HCT116 (cell line): ENCODE data around the gene MAPK8. TPM values are rescaled to one million over a fixed set of nuclear protein-coding genes. Genes with fewer than 3 reads are reported as not detected.

Source experiments
- ATAC-seq: fragments of 200-7000 bp; cut with Tn5 transposase; 2 replicates; pipeline ENCODE4 v1.9.1; 2020; ENCODE audit warnings: mild to moderate bottlenecking, moderate library complexity
- BruUV-seq: library from RNA; stranded (reverse); fragments of 400-500 nt; replicated peaks from 2 replicates; lab custom pipeline; 2021; lab: Mats Ljungman, UMichigan
- CTCF ChIA-PET: fragments of 300-600 bp; sonication (Branson Sonifier 250); formaldehyde crosslinking; loops from one replicate; lab custom pipeline; 2021; ENCODE audit warnings: antibody characterized with exemption; lab: Charles Lee
- POLR2A ChIA-PET: fragments of 300-600, 350-600 bp; sonication (Branson Sonifier 250); formaldehyde crosslinking; loops from one replicate; lab custom pipeline; 2021; ENCODE audit warnings: antibody characterized with exemption; lab: Charles Lee
- RAD21 ChIA-PET, 2 experiments: fragments of 300-600 bp; sonication (Branson Sonifier 250); formaldehyde crosslinking; loops; one replicate each; lab custom pipeline; 2023; ENCODE audit warnings: low total read pairs in 2 of 2; ENCODE audit not compliant: uncharacterized antibody in 2 of 2, unreplicated experiment in 2 of 2, low non-redundant PET in 1 of 2; lab: Charles Lee
- DNase-seq: peaks from one replicate; pipeline ENCODE4 v3.0.0-alpha.2; 2010; ENCODE audit warnings: low read depth, low spot score
- H2AFZ ChIP-seq: fragments of 200-600 bp; shearing (Covaris generic), sonication (generic); 2 replicates; pipeline ENCODE4 v1.6.1; 2017; ENCODE audit warnings: low read depth, mixed run types, mixed read lengths, antibody characterized with exemption, low read length; ENCODE audit not compliant: poor library complexity, severe bottlenecking
- H3K27ac ChIP-seq: 2 replicates; pipeline ENCODE4 v1.5.1; 2012; ENCODE audit warnings: low read depth, low read length
- H3K27me3 ChIP-seq: fragments of 200-600 bp; sonication (generic); 2 replicates; pipeline ENCODE4 v1.6.1; 2016; ENCODE audit warnings: mixed run types, low read length, mixed read lengths; ENCODE audit not compliant: insufficient read depth
- H3K36me3 ChIP-seq, 2 experiments: fragments of 200-500 bp in 1 of 2; fragments of 200-600 bp in 1 of 2; sonication (Bioruptor generic) in 1 of 2; sonication (generic) in 1 of 2; 2 replicates each; pipeline versions ENCODE4 v1.5.1 to v1.6.1; 2014 to 2016; ENCODE audit warnings: low read length in 2 of 2, inconsistent platforms in 1 of 2, mixed read lengths in 1 of 2, mixed run types in 1 of 2; ENCODE audit not compliant: insufficient read depth in 2 of 2, control insufficient read depth in 1 of 2
- H3K4me1 ChIP-seq, 2 experiments: fragments of 200-600 bp in 1 of 2; sonication (generic) in 1 of 2; 2 replicates each; pipeline versions ENCODE4 v1.5.1 to v1.6.1; 2012 to 2017; ENCODE audit warnings: low read length in 2 of 2, inconsistent platforms in 1 of 2, mild to moderate bottlenecking in 1 of 2, mixed read lengths in 1 of 2, mixed run types in 1 of 2, moderate library complexity in 1 of 2; ENCODE audit not compliant: insufficient read depth in 2 of 2, control insufficient read depth in 1 of 2
- H3K4me2 ChIP-seq: fragments of 200-600 bp; sonication (generic); 2 replicates; pipeline ENCODE4 v1.6.1; 2017; ENCODE audit warnings: mixed run types, low read length, mixed read lengths
- H3K4me3 ChIP-seq, 2 experiments: fragments of 200-600 bp in 1 of 2; sonication (generic) in 1 of 2; replicated peaks in 1 of 2; 2 replicates each; pipeline ENCODE4 v1.5.1; 2011 to 2016; ENCODE audit warnings: low read length in 2 of 2, control low read depth in 1 of 2, low read depth in 1 of 2, mild to moderate bottlenecking in 1 of 2, mixed read lengths in 1 of 2, mixed run types in 1 of 2
- H3K79me2 ChIP-seq: fragments of 200-600 bp; sonication (generic); 2 replicates; pipeline ENCODE4 v1.6.1; 2017; ENCODE audit warnings: mild to moderate bottlenecking, mixed run types, low read length, moderate library complexity, mixed read lengths; ENCODE audit not compliant: insufficient read depth
- H3K9ac ChIP-seq: fragments of 200-600 bp; sonication (generic); 2 replicates; pipeline ENCODE4 v1.6.1; 2016; ENCODE audit warnings: low read length, mixed read lengths
- H3K9me2 ChIP-seq: fragments of 200-600 bp; sonication (generic), shearing (Covaris generic); 2 replicates; pipeline ENCODE4 v1.6.1; 2017; ENCODE audit warnings: mixed run types, mild to moderate bottlenecking, moderate library complexity; ENCODE audit not compliant: insufficient read depth
- H3K9me3 ChIP-seq, 2 experiments: fragments of 200-500 bp in 1 of 2; fragments of 200-600 bp in 1 of 2; sonication (Bioruptor generic) in 1 of 2; sonication (generic) in 1 of 2; 2 replicates each; pipeline ENCODE4 v1.6.1; 2014 to 2017; ENCODE audit warnings: low read length in 2 of 2, mixed read lengths in 2 of 2, inconsistent platforms in 1 of 2, low read depth in 1 of 2, mild to moderate bottlenecking in 1 of 2, mixed run types in 1 of 2, moderate library complexity in 1 of 2; ENCODE audit not compliant: control insufficient read depth in 1 of 2, insufficient read depth in 1 of 2
- H4K20me1 ChIP-seq: fragments of 200-600 bp; sonication (generic), shearing (Covaris generic); 2 replicates; pipeline ENCODE4 v1.6.1; 2017; ENCODE audit warnings: mixed run types, mild to moderate bottlenecking, moderate library complexity; ENCODE audit not compliant: insufficient read depth
- CBX3 ChIP-seq: IDR thresholded peaks from 2 replicates; pipeline ENCODE4 v1.6.1; 2012; ENCODE audit warnings: low read depth
- EZH2 ChIP-seq: fragments of 200-600 bp; sonication (generic); IDR thresholded peaks from 2 replicates; pipeline ENCODE4 v1.6.1; 2017; ENCODE audit warnings: antibody characterized with exemption, mixed run types
- JUND ChIP-seq: IDR thresholded peaks from 2 replicates; pipeline ENCODE4 v1.6.1; 2012
- POLR2A ChIP-seq: IDR thresholded peaks from 2 replicates; pipeline ENCODE4 v1.7.0; 2011; ENCODE audit warnings: borderline replicate concordance; ENCODE audit not compliant: insufficient read depth, insufficient read length; ENCODE audit errors: extremely low read depth
- POLR2AphosphoS5 ChIP-seq: IDR thresholded peaks from 2 replicates; pipeline ENCODE4 v1.6.1; 2011; ENCODE audit warnings: mild to moderate bottlenecking, low read depth, low read length, moderate library complexity
- REST ChIP-seq: IDR thresholded peaks from 2 replicates; pipeline ENCODE4 v1.6.1; 2012; ENCODE audit warnings: low read depth
- SIN3A ChIP-seq: IDR thresholded peaks from 2 replicates; pipeline ENCODE4 v1.6.1; 2012; ENCODE audit warnings: low read depth
- TCF7L2 ChIP-seq: IDR thresholded peaks from 2 replicates; pipeline ENCODE4 v1.7.0; 2011; ENCODE audit warnings: borderline replicate concordance, inconsistent platforms; ENCODE audit not compliant: insufficient read depth, insufficient read length; ENCODE audit errors: extremely low read depth
- YY1 ChIP-seq: IDR thresholded peaks from 2 replicates; pipeline ENCODE4 v1.6.1; 2011; ENCODE audit warnings: low read length, low read depth, moderate library complexity, mild to moderate bottlenecking; ENCODE audit not compliant: insufficient replicate concordance; ENCODE audit errors: extremely low read depth
- ZBTB33 ChIP-seq: IDR thresholded peaks from 2 replicates; pipeline ENCODE4 v1.6.1; 2011; ENCODE audit warnings: mild to moderate bottlenecking, low read length, moderate library complexity; ENCODE audit not compliant: insufficient replicate concordance; ENCODE audit errors: extremely low read depth
- intact Hi-C: fragments of 100-400 bp; cut with micrococcal nuclease; formaldehyde crosslinking; loops from 2 replicates; pipeline ENCODE4 v1.10.0; 2022
- total RNA-seq: library from RNA; stranded (reverse); gene quantifications from one replicate; pipeline ENCODE4 v1.2.1, GENCODE V29; 2021; ENCODE audit not compliant: unreplicated experiment

Gene MAPK8
- total RNA-seq, 1 experiment from 2014 or later: 71.0 TPM

DNA sequence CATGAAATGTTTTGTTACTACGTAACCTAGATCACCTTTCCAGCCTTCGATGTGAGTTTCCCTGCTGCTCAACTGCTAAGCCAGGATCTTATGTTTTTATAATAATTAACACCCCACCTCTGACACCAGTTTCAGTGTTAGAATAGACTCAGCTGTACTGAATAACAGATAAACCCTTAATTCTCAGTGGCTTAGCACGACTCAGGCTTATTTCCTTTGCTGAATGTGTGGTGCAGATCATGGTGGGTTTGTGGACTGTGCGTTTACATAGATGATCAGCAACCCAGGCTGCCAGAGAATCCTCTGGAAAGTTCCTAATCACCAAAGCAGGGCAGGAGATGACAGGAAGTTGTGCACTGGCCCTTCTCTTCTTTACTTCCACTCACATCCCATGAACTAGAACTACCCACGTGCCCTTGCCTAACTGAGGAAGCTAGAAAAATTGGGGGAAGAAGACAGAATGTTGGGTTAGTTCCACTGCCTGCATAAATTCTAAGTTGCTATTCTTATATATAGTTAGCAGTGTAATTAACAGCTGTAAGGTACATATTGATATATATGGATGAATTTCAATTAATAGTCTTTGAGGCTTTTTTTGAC lies 111.8 kb downstream of the MAPK8 start:
- no peak overlapping the region for H3K27ac ChIP-seq
- no peak overlapping the region for H2AFZ ChIP-seq
- TF ChIP-seq SIN3A (no peak), YY1 (no peak), REST (no peak), POLR2A (no peak), JUND (no peak), EZH2 (no peak)
- H3K9ac ChIP-seq: no peak overlapping the region
- no peaks in the 10 kb centered on the region for H3K27me3 ChIP-seq
- ChIA-PET CTCF (no interaction called here), RAD21 (no interaction called here), POLR2A (no interaction called here)
- no peaks in the 10 kb centered on the region for H3K9me2 ChIP-seq
- BruUV-seq: no TSS peak
- intact Hi-C loops: no loop called here
- no peaks in the 10 kb centered on the region for H3K79me2 ChIP-seq
- H3K4me1 ChIP-seq: no peaks in the 10 kb centered on the region
- ATAC-seq (no peak), DNase-seq (no peak)
- H3K36me3 ChIP-seq: no peaks in the 10 kb centered on the region
- H3K9me3 ChIP-seq: no peaks in the 10 kb centered on the region
- no peak overlapping the region for H3K4me2 ChIP-seq
- H3K4me3 ChIP-seq: no peak overlapping the region
- H4K20me1 ChIP-seq: no peaks in the 10 kb centered on the region

DNA sequence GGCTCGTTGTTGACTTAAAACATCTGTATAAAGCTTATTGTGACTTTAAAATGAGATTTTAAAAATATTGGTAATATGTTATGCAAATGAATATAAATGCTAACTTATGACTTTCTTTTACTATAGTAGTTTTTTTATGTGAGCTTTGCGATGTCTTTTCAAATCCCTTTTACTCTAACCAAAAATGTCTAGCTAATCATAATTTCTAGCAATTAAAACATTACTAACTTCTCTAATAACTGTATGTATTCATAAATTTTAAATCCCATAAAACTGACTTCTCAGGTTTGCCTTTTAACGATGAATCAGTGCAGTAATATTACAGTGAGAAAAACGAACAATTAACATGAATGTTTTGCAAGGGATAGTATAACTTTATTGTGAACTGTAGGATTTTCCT lies 113.2 kb downstream of the MAPK8 start:
- ChIA-PET POLR2A (no interaction called here), RAD21 (no interaction called here), CTCF (interaction anchor here (0.7 kb wide), 1 partner anchor 56 kb away, joined by 3 read pairs; no protein-coding TSS in a partner anchor)
- Histone ChIP-seq H3K36me3 (no peaks in the 10 kb centered on the region), H4K20me1 (no peaks in the 10 kb centered on the region), H3K4me3 (no peak overlapping the region), H3K27me3 (no peaks in the 10 kb centered on the region), H3K9ac (no peak overlapping the region), H3K9me3 (no peaks in the 10 kb centered on the region), H2AFZ (no peak overlapping the region), H3K4me1 (no peaks in the 10 kb centered on the region), H3K79me2 (no peaks in the 10 kb centered on the region), H3K27ac (no peak overlapping the region), H3K9me2 (no peaks in the 10 kb centered on the region), H3K4me2 (no peak overlapping the region)
- ATAC-seq (no peak), DNase-seq (no peak)
- intact Hi-C loops: no loop called here
- TF ChIP-seq JUND (no peak), ZBTB33 (no peak), YY1 (no peak), CBX3 (no peak), TCF7L2 (no peak), POLR2AphosphoS5 (no peak)
- no TSS peak for BruUV-seq
